Activated T-cell treated with anti-CD3 and anti-CD28 coated beads, Interleukin-2, amount 50 U/mL, for 72 hours (primary cell): ENCODE data around the gene MEIS1. TPM values are rescaled to one million over a fixed set of nuclear protein-coding genes. Genes with fewer than 3 reads are reported as not detected.

ENCODE experiments used
- ATAC-seq, 2 donors: fragments of 150-1000 bp; cut with Tn5 transposase; replicated peaks in 1 of 2; 2 replicates each; pipeline ENCODE4 v1.10.0; 2021; ENCODE audit warnings: moderate library complexity in 2 of 2, mild to moderate bottlenecking in 1 of 2
- DNase-seq, 2 donors: peaks; one replicate each; pipeline ENCODE4 v3.0.0; 2021 to 2022; ENCODE audit warnings: mixed read lengths in 1 of 2
- H3K27ac Mint-ChIP-seq: one replicate; pipeline ENCODE4 v1.8.0; 2022; ENCODE audit warnings: mild to moderate bottlenecking, moderate library complexity, mixed read lengths
- H3K27me3 Mint-ChIP-seq: one replicate; pipeline ENCODE4 v1.8.0; 2022; ENCODE audit warnings: low read depth, mixed read lengths
- H3K36me3 Mint-ChIP-seq, 2 donors: one replicate each; pipeline ENCODE4 v1.8.0; 2022; ENCODE audit warnings: mixed read lengths in 2 of 2, mild to moderate bottlenecking in 1 of 2; ENCODE audit not compliant: insufficient read depth in 2 of 2
- H3K4me1 Mint-ChIP-seq: one replicate; pipeline ENCODE4 v1.8.0; 2022; ENCODE audit warnings: low read depth, mixed read lengths
- H3K4me3 Mint-ChIP-seq, 2 donors: one replicate each; pipeline ENCODE4 v1.8.0; 2022; ENCODE audit warnings: mild to moderate bottlenecking in 2 of 2, mixed read lengths in 2 of 2, moderate library complexity in 2 of 2
- H3K9me3 Mint-ChIP-seq, 2 donors: one replicate each; pipeline ENCODE4 v1.8.0; 2022; ENCODE audit warnings: mixed read lengths in 2 of 2
- total RNA-seq, 2 donors: library from RNA; stranded (reverse); gene quantifications; one replicate each; pipeline ENCODE4 v1.2.3, GENCODE V29; 2022

Gene MEIS1
- total RNA-seq, 2 donors from 2014 or later = 0.34 TPM; not detected in 1

- Mint-ChIP-seq H3K27ac (no peak overlapping the region), H3K36me3 (peaks cover 3 to 5% of the 10 kb centered on the region in 2 donors), H3K4me1 (peaks cover 54% of the 10 kb centered on the region), H3K27me3 (peaks cover 90% of the 10 kb centered on the region), H3K9me3 (no peaks in the 10 kb centered on the region), H3K4me3 (peak overlapping the region; percentile 82 to 97)
- DNase-seq = no peak
- no peak for ATAC-seq
Observed at GRCh38 chr2:66435963-66436362, 1.0 kb downstream of the MEIS1 start.

- peaks cover 3 to 5% of the 10 kb centered on the region in 2 donors for H3K36me3 Mint-ChIP-seq
- peaks cover 54% of the 10 kb centered on the region for H3K4me1 Mint-ChIP-seq
- no peak for ATAC-seq
- peaks cover 90% of the 10 kb centered on the region for H3K27me3 Mint-ChIP-seq
- H3K9me3 Mint-ChIP-seq = no peaks in the 10 kb centered on the region
- DNase-seq = no peak
- no peak overlapping the region for H3K27ac Mint-ChIP-seq
- H3K4me3 Mint-ChIP-seq = no peak overlapping the region
Observed at GRCh38 chr2:66436581-66437001, 1.7 kb downstream of the MEIS1 start.

- no peak overlapping the region for H3K4me3 Mint-ChIP-seq
- peaks cover 87% of the 10 kb centered on the region for H3K27me3 Mint-ChIP-seq
- ATAC-seq = no peak
- peaks cover 3 to 5% of the 10 kb centered on the region in 2 donors for H3K36me3 Mint-ChIP-seq
- H3K27ac Mint-ChIP-seq = no peak overlapping the region
- H3K9me3 Mint-ChIP-seq = no peaks in the 10 kb centered on the region
- no peak for DNase-seq
- H3K4me1 Mint-ChIP-seq = peaks cover 54% of the 10 kb centered on the region
Observed at GRCh38 chr2:66437109-66437690, 2.3 kb downstream of the MEIS1 start.

- Mint-ChIP-seq H3K4me3 (peak overlapping the region; percentile 27 to 31), H3K36me3 (peaks cover 1 to 5% of the 10 kb centered on the region in 2 donors), H3K4me1 (peaks cover 47% of the 10 kb centered on the region), H3K27ac (no peak overlapping the region), H3K27me3 (peaks cover 80% of the 10 kb centered on the region), H3K9me3 (no peaks in the 10 kb centered on the region)
- ATAC-seq (no peak), DNase-seq (no peak)
Observed at GRCh38 chr2:66437691-66438497, 3.0 kb downstream of the MEIS1 start.

- DNase-seq (no peak), ATAC-seq (no peak)
- H3K27ac Mint-ChIP-seq = no peak overlapping the region
- H3K4me3 Mint-ChIP-seq = no peak overlapping the region
- peaks cover 42% of the 10 kb centered on the region for H3K4me1 Mint-ChIP-seq
- H3K9me3 Mint-ChIP-seq = no peaks in the 10 kb centered on the region
- peaks cover 76% of the 10 kb centered on the region for H3K27me3 Mint-ChIP-seq
- peaks cover 1 to 4% of the 10 kb centered on the region in 2 donors for H3K36me3 Mint-ChIP-seq
Observed at GRCh38 chr2:66438498-66438833, 3.5 kb downstream of the MEIS1 start.

- DNase-seq (no peak), ATAC-seq (no peak)
- Mint-ChIP-seq H3K27ac (no peak overlapping the region), H3K4me3 (peak overlapping the region; percentile 50 to 65), H3K9me3 (no peaks in the 10 kb centered on the region), H3K36me3 (peaks cover 0 to 2% of the 10 kb centered on the region in 2 donors), H3K4me1 (peaks cover 39% of the 10 kb centered on the region), H3K27me3 (peaks cover 79% of the 10 kb centered on the region)
Observed at GRCh38 chr2:66438891-66439811, 4.2 kb downstream of the MEIS1 start.

GRCh38 chr2:66439812-66440542 is 5.1 kb downstream of the MEIS1 start:
- Mint-ChIP-seq H3K27ac (no peak overlapping the region), H3K27me3 (peaks cover 72% of the 10 kb centered on the region), H3K9me3 (no peaks in the 10 kb centered on the region), H3K4me3 (peak overlapping the region; percentile 50 to 65), H3K4me1 (peaks cover 30% of the 10 kb centered on the region), H3K36me3 (peaks cover 0 to under 1% of the 10 kb centered on the region in 2 donors)
- DNase-seq (no peak), ATAC-seq (no peak)

- Mint-ChIP-seq H3K36me3 (no peaks in the 10 kb centered on the region), H3K27ac (no peak overlapping the region), H3K27me3 (peaks cover 63% of the 10 kb centered on the region), H3K4me3 (no peak overlapping the region), H3K9me3 (no peaks in the 10 kb centered on the region), H3K4me1 (peaks cover 21% of the 10 kb centered on the region)
- ATAC-seq (no peak), DNase-seq (no peak)
Observed at GRCh38 chr2:66440708-66441497, 6.0 kb downstream of the MEIS1 start.

GRCh38 chr2:66441581-66442320 is 6.8 kb downstream of the MEIS1 start:
- Mint-ChIP-seq H3K27me3 (peaks cover 55% of the 10 kb centered on the region), H3K4me3 (no peak overlapping the region), H3K36me3 (no peaks in the 10 kb centered on the region), H3K4me1 (peaks cover 18% of the 10 kb centered on the region), H3K27ac (no peak overlapping the region), H3K9me3 (no peaks in the 10 kb centered on the region)
- ATAC-seq (no peak), DNase-seq (no peak)

- H3K36me3 Mint-ChIP-seq = no peaks in the 10 kb centered on the region
- H3K27ac Mint-ChIP-seq = no peak overlapping the region
- H3K4me1 Mint-ChIP-seq = peaks cover 11% of the 10 kb centered on the region
- ATAC-seq (no peak), DNase-seq (no peak)
- H3K4me3 Mint-ChIP-seq = no peak overlapping the region
- H3K27me3 Mint-ChIP-seq = peaks cover 54% of the 10 kb centered on the region
- no peaks in the 10 kb centered on the region for H3K9me3 Mint-ChIP-seq
Observed at GRCh38 chr2:66442516-66443185, 7.7 kb downstream of the MEIS1 start.
